Measurements from ENCODE around the gene C6orf58. TPM values are rescaled to one million over a fixed set of nuclear protein-coding genes. Genes with fewer than 3 reads are reported as not detected.
A peak's percentile ranks its signal among the peaks of the same experiment; 100 is the strongest.

C6orf58 gene
- total RNA-seq (0.05 TPM), polyA plus RNA-seq (0.25 TPM)
- long read RNA-seq, donor 1 = 0 reads
- long read RNA-seq, donor 2 = 0 reads
- long read RNA-seq, donor 3 = 0 reads
- long read RNA-seq, donor 4 = 0 reads
- long read RNA-seq, donor 5 = 0 reads
- long read RNA-seq, donor 6 = 0 reads
- long read RNA-seq, donor 7 = 0 reads
- long read RNA-seq, donor 8 = 0 reads
- long read RNA-seq, donor 9 = 0 reads
- long read RNA-seq, donor 10 = 0 reads

- H3K36me3 ChIP-seq (ENCODE audit: control insufficient read depth in 2 of 2, insufficient read depth in 2 of 2, low read length in 1 of 2) = no peaks in the 10 kb centered on the region
- no peaks in the 10 kb centered on the region for H3K27me3 ChIP-seq (ENCODE audit: control insufficient read depth in 2 of 2, insufficient read depth in 1 of 2, low read length in 1 of 2)
- WGBS = 58% methylated on average over 3 of the region's 3 CpGs
- no peak for DNase-seq (ENCODE audit: low read depth in 6 of 9, low spot score in 9 of 9)
- no peak within 1 kb of the TSS for H3K4me3 ChIP-seq (ENCODE audit: low read length in 2 of 2)
- H3K4me1 ChIP-seq (ENCODE audit: control insufficient read depth in 2 of 2, insufficient read depth in 2 of 2, low read length in 2 of 2) = no peaks in the 10 kb centered on the region
- H3K9me3 ChIP-seq (ENCODE audit: control insufficient read depth in 2 of 2, insufficient read depth in 1 of 2, low read length in 1 of 2) = no peaks in the 10 kb centered on the region
- H3K27ac ChIP-seq (ENCODE audit: low read depth in 1 of 2, low read length in 1 of 2) = no peak within 1 kb of the TSS
Observed at GRCh38 chr6:127576874-127577273, at the start of gene C6orf58. C6orf58 (plus strand) TSS chr6:127577174; CDS start chr6:127577186, 12 bp downstream.

DNA sequence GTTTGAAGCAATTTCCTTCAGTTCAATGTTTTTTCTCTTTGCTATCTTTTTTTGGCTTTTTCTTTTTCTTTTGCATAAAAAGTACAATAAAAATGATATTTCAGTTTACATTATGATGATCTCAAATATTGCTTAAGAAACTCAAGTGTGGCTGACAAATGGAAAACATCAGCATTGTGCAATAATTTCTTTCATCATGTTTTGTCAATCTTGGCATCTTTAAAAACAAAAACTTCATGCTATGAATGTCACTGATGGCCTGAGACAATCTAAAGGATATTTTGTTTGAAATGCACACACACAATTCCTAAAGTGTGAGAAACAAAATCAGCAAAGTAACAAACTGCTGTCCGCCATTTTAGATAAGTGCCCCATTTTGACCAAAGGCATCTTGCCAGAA lies 44.0 kb upstream of the C6orf58 start:
- H3K9me3 ChIP-seq (ENCODE audit: control insufficient read depth in 2 of 2, insufficient read depth in 1 of 2, low read length in 1 of 2) = no peaks in the 10 kb centered on the region
- WGBS = 94% methylated on average over 1 of the region's 1 CpG
- H3K36me3 ChIP-seq (ENCODE audit: control insufficient read depth in 2 of 2, insufficient read depth in 2 of 2, low read length in 1 of 2) = no peaks in the 10 kb centered on the region
- no peak overlapping the region for H3K4me3 ChIP-seq (ENCODE audit: low read length in 2 of 2)
- H3K27ac ChIP-seq (ENCODE audit: low read depth in 1 of 2, low read length in 1 of 2) = no peak overlapping the region
- no peaks in the 10 kb centered on the region for H3K4me1 ChIP-seq (ENCODE audit: control insufficient read depth in 2 of 2, insufficient read depth in 2 of 2, low read length in 2 of 2)
- no peaks in the 10 kb centered on the region for H3K27me3 ChIP-seq (ENCODE audit: control insufficient read depth in 2 of 2, insufficient read depth in 1 of 2, low read length in 1 of 2)
- DNase-seq (ENCODE audit: low read depth in 6 of 9, low spot score in 9 of 9) = no peak

DNA sequence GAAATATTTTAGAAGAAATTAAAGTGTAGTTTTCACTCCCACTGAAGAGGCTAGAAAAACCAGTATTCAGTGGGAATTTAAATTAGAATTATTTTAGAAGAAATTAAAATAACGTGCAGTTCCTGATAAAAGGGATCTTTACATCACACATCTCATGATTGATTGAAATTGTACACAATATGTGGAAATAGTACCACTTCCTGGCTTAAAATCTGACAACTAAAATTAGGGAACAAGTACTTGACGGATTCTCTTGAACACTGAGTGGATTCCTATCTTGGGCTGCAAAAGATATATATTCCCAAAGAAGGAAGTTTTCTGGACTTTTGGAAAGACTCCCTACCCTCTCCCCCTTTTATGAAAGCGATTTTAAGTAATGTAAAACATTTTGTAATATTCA lies 43.2 kb upstream of the C6orf58 start:
- Histone ChIP-seq H3K27ac (ENCODE audit: low read depth in 1 of 2, low read length in 1 of 2) (no peak overlapping the region), H3K4me3 (ENCODE audit: low read length in 2 of 2) (no peak overlapping the region), H3K9me3 (ENCODE audit: control insufficient read depth in 2 of 2, insufficient read depth in 1 of 2, low read length in 1 of 2) (no peaks in the 10 kb centered on the region), H3K36me3 (ENCODE audit: control insufficient read depth in 2 of 2, insufficient read depth in 2 of 2, low read length in 1 of 2) (no peaks in the 10 kb centered on the region), H3K27me3 (ENCODE audit: control insufficient read depth in 2 of 2, insufficient read depth in 1 of 2, low read length in 1 of 2) (no peaks in the 10 kb centered on the region), H3K4me1 (ENCODE audit: control insufficient read depth in 2 of 2, insufficient read depth in 2 of 2, low read length in 2 of 2) (no peaks in the 10 kb centered on the region)
- DNase-seq (ENCODE audit: low read depth in 6 of 9, low spot score in 9 of 9) = no peak
- WGBS = 63% methylated on average over 3 of the region's 3 CpGs

- DNase-seq (ENCODE audit: low read depth in 6 of 9, low spot score in 9 of 9) = no peak
- Histone ChIP-seq H3K27me3 (ENCODE audit: control insufficient read depth in 2 of 2, insufficient read depth in 1 of 2, low read length in 1 of 2) (no peaks in the 10 kb centered on the region), H3K27ac (ENCODE audit: low read depth in 1 of 2, low read length in 1 of 2) (no peak overlapping the region), H3K4me3 (ENCODE audit: low read length in 2 of 2) (no peak overlapping the region), H3K9me3 (ENCODE audit: control insufficient read depth in 2 of 2, insufficient read depth in 1 of 2, low read length in 1 of 2) (no peaks in the 10 kb centered on the region), H3K36me3 (ENCODE audit: control insufficient read depth in 2 of 2, insufficient read depth in 2 of 2, low read length in 1 of 2) (no peaks in the 10 kb centered on the region), H3K4me1 (ENCODE audit: control insufficient read depth in 2 of 2, insufficient read depth in 2 of 2, low read length in 2 of 2) (no peaks in the 10 kb centered on the region)
- WGBS = 58% methylated on average over 2 of the region's 2 CpGs
Observed at GRCh38 chr6:127538750-127539264, 38.2 kb upstream of the C6orf58 start.

DNA sequence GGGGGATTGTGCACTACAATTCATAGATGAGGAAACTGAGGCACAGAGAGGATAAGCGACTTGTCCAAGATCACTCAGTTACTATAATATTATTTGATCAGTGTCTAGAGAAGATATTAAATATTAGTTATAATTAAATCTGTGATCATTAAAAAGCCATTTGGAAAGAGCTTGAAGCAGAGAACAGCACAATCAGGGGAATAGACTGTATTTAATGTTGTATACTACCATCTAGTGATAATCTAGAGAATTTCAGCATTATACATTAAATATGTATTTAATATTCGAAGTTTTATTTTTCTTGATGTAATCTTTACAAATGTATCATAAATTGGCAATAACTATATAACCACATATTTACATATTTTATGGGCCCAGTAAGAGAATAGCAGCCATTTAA lies 37.7 kb upstream of the C6orf58 start:
- no peak overlapping the region for H3K4me3 ChIP-seq (ENCODE audit: low read length in 2 of 2)
- no peaks in the 10 kb centered on the region for H3K27me3 ChIP-seq (ENCODE audit: control insufficient read depth in 2 of 2, insufficient read depth in 1 of 2, low read length in 1 of 2)
- H3K27ac ChIP-seq (ENCODE audit: low read depth in 1 of 2, low read length in 1 of 2) = no peak overlapping the region
- no peaks in the 10 kb centered on the region for H3K4me1 ChIP-seq (ENCODE audit: control insufficient read depth in 2 of 2, insufficient read depth in 2 of 2, low read length in 2 of 2)
- no peak for DNase-seq (ENCODE audit: low read depth in 6 of 9, low spot score in 9 of 9)
- no peaks in the 10 kb centered on the region for H3K9me3 ChIP-seq (ENCODE audit: control insufficient read depth in 2 of 2, insufficient read depth in 1 of 2, low read length in 1 of 2)
- WGBS = 46% methylated on average over 2 of the region's 2 CpGs
- no peaks in the 10 kb centered on the region for H3K36me3 ChIP-seq (ENCODE audit: control insufficient read depth in 2 of 2, insufficient read depth in 2 of 2, low read length in 1 of 2)

- Histone ChIP-seq H3K36me3 (ENCODE audit: control insufficient read depth in 2 of 2, insufficient read depth in 2 of 2, low read length in 1 of 2) (no peaks in the 10 kb centered on the region), H3K27ac (ENCODE audit: low read depth in 1 of 2, low read length in 1 of 2) (no peak overlapping the region), H3K4me1 (ENCODE audit: control insufficient read depth in 2 of 2, insufficient read depth in 2 of 2, low read length in 2 of 2) (no peaks in the 10 kb centered on the region), H3K9me3 (ENCODE audit: control insufficient read depth in 2 of 2, insufficient read depth in 1 of 2, low read length in 1 of 2) (no peaks in the 10 kb centered on the region), H3K4me3 (ENCODE audit: low read length in 2 of 2) (no peak overlapping the region), H3K27me3 (ENCODE audit: control insufficient read depth in 2 of 2, insufficient read depth in 1 of 2, low read length in 1 of 2) (no peaks in the 10 kb centered on the region)
- WGBS = 39% methylated on average over 1 of the region's 1 CpG
- no peak for DNase-seq (ENCODE audit: low read depth in 6 of 9, low spot score in 9 of 9)
Observed at GRCh38 chr6:127547215-127547614, 29.8 kb upstream of the C6orf58 start.

DNA sequence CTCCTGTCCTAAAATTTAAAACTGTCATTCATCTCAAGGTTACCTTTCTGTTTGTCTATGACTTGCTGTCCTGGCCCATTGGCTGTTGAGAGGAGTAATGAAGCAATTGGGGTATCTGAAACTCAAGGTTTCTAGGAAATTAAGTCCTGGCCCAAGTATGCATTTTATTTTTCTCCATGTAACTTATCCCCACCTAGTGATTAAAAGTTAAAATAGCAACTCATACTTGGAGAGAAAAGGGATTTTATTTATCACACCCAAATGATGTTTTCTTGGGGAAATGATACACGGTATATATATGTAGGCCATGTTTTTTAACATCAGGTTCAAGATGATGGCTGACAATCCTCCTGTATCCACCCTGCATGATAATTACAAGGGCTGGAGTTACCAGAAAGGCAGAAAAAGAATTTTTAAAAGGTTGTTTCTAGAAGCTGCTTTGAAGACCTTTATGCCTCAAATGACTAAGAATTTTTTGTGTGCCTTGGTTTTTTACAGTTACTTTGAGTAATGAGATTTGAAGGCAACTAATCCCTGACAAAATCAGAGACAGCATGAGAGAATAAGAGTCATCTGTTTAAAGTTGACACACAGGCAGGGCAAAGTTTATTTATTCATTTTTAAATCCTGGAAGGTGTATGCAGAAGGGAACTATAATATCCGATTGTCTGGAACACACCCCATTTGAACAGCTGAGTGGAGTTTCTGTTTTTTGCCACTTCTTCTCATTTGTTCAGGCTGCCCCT lies 28.9 kb upstream of the C6orf58 start:
- Histone ChIP-seq H3K27me3 (ENCODE audit: control insufficient read depth in 2 of 2, insufficient read depth in 1 of 2, low read length in 1 of 2) (no peaks in the 10 kb centered on the region), H3K4me1 (ENCODE audit: control insufficient read depth in 2 of 2, insufficient read depth in 2 of 2, low read length in 2 of 2) (no peaks in the 10 kb centered on the region), H3K36me3 (ENCODE audit: control insufficient read depth in 2 of 2, insufficient read depth in 2 of 2, low read length in 1 of 2) (no peaks in the 10 kb centered on the region), H3K4me3 (ENCODE audit: low read length in 2 of 2) (no peak overlapping the region), H3K27ac (ENCODE audit: low read depth in 1 of 2, low read length in 1 of 2) (no peak overlapping the region), H3K9me3 (ENCODE audit: control insufficient read depth in 2 of 2, insufficient read depth in 1 of 2, low read length in 1 of 2) (no peaks in the 10 kb centered on the region)
- WGBS = 91% methylated on average over 2 of the region's 2 CpGs
- DNase-seq (ENCODE audit: low read depth in 6 of 9, low spot score in 9 of 9) = no peak

DNA sequence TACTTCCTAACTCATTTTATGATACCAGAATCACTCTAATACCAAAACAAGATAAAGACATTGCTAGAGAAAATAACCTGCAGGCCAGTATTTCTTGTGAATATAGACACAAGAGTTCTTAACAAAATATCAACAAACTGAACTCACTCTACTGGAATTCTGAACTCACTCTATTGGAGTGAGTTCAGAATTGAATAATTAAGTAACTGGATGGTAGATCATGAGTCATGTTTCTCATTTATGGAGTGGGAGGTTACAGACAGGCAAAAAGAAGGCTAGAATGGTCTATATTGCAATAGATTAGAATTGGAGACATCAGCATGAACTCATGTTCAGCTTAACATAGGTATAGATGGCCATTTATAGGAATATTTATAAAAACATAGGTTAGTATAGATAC lies 26.6 kb upstream of the C6orf58 start:
- Histone ChIP-seq H3K4me3 (ENCODE audit: low read length in 2 of 2) (no peak overlapping the region), H3K36me3 (ENCODE audit: control insufficient read depth in 2 of 2, insufficient read depth in 2 of 2, low read length in 1 of 2) (no peaks in the 10 kb centered on the region), H3K4me1 (ENCODE audit: control insufficient read depth in 2 of 2, insufficient read depth in 2 of 2, low read length in 2 of 2) (no peaks in the 10 kb centered on the region), H3K27ac (ENCODE audit: low read depth in 1 of 2, low read length in 1 of 2) (no peak overlapping the region), H3K27me3 (ENCODE audit: control insufficient read depth in 2 of 2, insufficient read depth in 1 of 2, low read length in 1 of 2) (no peaks in the 10 kb centered on the region), H3K9me3 (ENCODE audit: control insufficient read depth in 2 of 2, insufficient read depth in 1 of 2, low read length in 1 of 2) (no peaks in the 10 kb centered on the region)
- no peak for DNase-seq (ENCODE audit: low read depth in 6 of 9, low spot score in 9 of 9)

DNA sequence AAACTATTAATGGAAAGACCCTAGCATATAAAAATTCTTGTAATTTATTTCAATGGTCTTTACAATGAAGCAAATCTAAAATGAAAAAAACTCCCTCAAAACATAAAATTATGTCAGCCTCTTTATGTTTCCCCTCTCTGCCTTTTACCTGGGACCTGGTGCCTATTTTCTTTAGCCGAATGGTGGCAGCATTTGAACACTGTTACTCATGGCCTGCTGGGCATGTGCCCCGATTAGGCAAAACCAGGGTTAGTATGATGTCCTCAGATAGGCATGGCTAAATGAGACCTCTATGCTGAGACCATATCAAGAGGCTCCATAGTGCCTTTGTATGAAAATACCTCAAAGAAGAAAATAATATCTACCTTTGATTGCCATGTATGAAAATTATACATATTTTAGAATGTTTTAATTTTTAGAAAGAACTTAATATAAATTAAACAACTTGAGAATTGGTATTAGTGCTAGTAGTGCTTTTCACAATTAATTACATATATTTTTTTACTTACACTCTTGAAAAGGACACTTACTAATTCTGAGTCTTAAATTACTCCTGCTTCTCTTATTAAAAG lies 22.5 kb upstream of the C6orf58 start:
- Histone ChIP-seq H3K9me3 (ENCODE audit: control insufficient read depth in 2 of 2, insufficient read depth in 1 of 2, low read length in 1 of 2) (no peaks in the 10 kb centered on the region), H3K36me3 (ENCODE audit: control insufficient read depth in 2 of 2, insufficient read depth in 2 of 2, low read length in 1 of 2) (no peaks in the 10 kb centered on the region), H3K4me1 (ENCODE audit: control insufficient read depth in 2 of 2, insufficient read depth in 2 of 2, low read length in 2 of 2) (no peaks in the 10 kb centered on the region), H3K4me3 (ENCODE audit: low read length in 2 of 2) (no peak overlapping the region), H3K27me3 (ENCODE audit: control insufficient read depth in 2 of 2, insufficient read depth in 1 of 2, low read length in 1 of 2) (no peaks in the 10 kb centered on the region), H3K27ac (ENCODE audit: low read depth in 1 of 2, low read length in 1 of 2) (no peak overlapping the region)
- DNase-seq (ENCODE audit: low read depth in 6 of 9, low spot score in 9 of 9) = peak in 2 of 9 donors; percentile 3 to 26
- 45% methylated on average over 2 of the region's 2 CpGs for WGBS
